IMR-90 (cell line): ENCODE measurements around the gene TMEM237. TPM values are rescaled to one million over a fixed set of nuclear protein-coding genes. Genes with fewer than 3 reads are reported as not detected.

Experiments used
- ATAC-seq: fragments of 200-7000 bp; cut with Tn5 transposase; 2 replicates; pipeline ENCODE4 v1.9.1; 2020; ENCODE audit warnings: low read depth, mild to moderate bottlenecking, moderate library complexity
- BruUV-seq: library from RNA; stranded (reverse); fragments of 400-500 nt; replicated peaks from 2 replicates; lab custom pipeline; 2021; lab: Mats Ljungman, UMichigan
- CTCF ChIA-PET: fragments of 300-600 bp; formaldehyde crosslinking; extraction: SDS; loops from one replicate; lab custom pipeline; 2021; ENCODE audit warnings: antibody characterized with exemption; lab: Yijun Ruan, JAX
- POLR2A ChIA-PET: fragments of 300-600 bp; sonication (Branson Sonifier 250); formaldehyde crosslinking; loops from one replicate; lab custom pipeline; 2022; ENCODE audit warnings: antibody characterized with exemption; ENCODE audit not compliant: unreplicated experiment; lab: Charles Lee
- DNase-seq: peaks from one replicate; pipeline ENCODE4 v3.0.0; 2013
- H2AFZ ChIP-seq: replicated peaks from 2 replicates; pipeline ENCODE3; 2013; ENCODE audit warnings: low read length, mild to moderate bottlenecking; ENCODE audit not compliant: poor library complexity
- H2AK5ac ChIP-seq: 2 replicates; pipeline ENCODE4 v1.6.1; 2013; ENCODE audit warnings: low read depth, low read length, inconsistent platforms
- H2AK9ac ChIP-seq: replicated peaks from 2 replicates; pipeline ENCODE3; 2013; ENCODE audit warnings: mild to moderate bottlenecking, low read depth, low read length, moderate library complexity; ENCODE audit not compliant: poor library complexity
- H2BK120ac ChIP-seq: 2 replicates; pipeline ENCODE4 v1.6.1; 2013; ENCODE audit warnings: low read depth, low read length, inconsistent platforms
- H2BK15ac ChIP-seq: 3 replicates; pipeline ENCODE4 v1.6.1; 2013; ENCODE audit warnings: low read depth, low read length, inconsistent platforms
- H2BK20ac ChIP-seq: 2 replicates; pipeline ENCODE4 v1.6.1; 2013; ENCODE audit warnings: low read depth, mild to moderate bottlenecking, inconsistent platforms, low read length, moderate library complexity
- H2BK5ac ChIP-seq: 2 replicates; pipeline ENCODE4 v1.6.1; 2013; ENCODE audit warnings: mild to moderate bottlenecking, low read depth, low read length, inconsistent platforms; ENCODE audit not compliant: poor library complexity, severe bottlenecking
- H3K14ac ChIP-seq: replicated peaks from 2 replicates; pipeline ENCODE4 v1.6.1; 2013; ENCODE audit warnings: low read depth, low read length, inconsistent platforms
- H3K18ac ChIP-seq: 2 replicates; pipeline ENCODE4 v1.6.1; 2013; ENCODE audit warnings: low read depth, low read length, control low read depth
- H3K23ac ChIP-seq: 2 replicates; pipeline ENCODE4 v1.6.1; 2013; ENCODE audit warnings: low read depth, low read length, inconsistent platforms
- H3K27ac ChIP-seq: 2 replicates; pipeline ENCODE4 v1.5.1; 2013; ENCODE audit warnings: mild to moderate bottlenecking, control low read depth, low read length; ENCODE audit not compliant: insufficient read depth
- H3K27me3 ChIP-seq: 2 replicates; pipeline ENCODE4 v1.6.1; 2013; ENCODE audit warnings: low read length; ENCODE audit not compliant: control insufficient read depth, insufficient read depth
- H3K36me3 ChIP-seq: 2 replicates; pipeline ENCODE4 v1.6.1; 2013; ENCODE audit warnings: low read length, mixed read lengths; ENCODE audit not compliant: control insufficient read depth, insufficient read depth
- H3K4ac ChIP-seq: 2 replicates; pipeline ENCODE4 v1.6.1; 2013; ENCODE audit warnings: low read depth, low read length, inconsistent platforms
- H3K4me1 ChIP-seq: 2 replicates; pipeline ENCODE4 v1.6.1; 2013; ENCODE audit warnings: low read length, mixed read lengths; ENCODE audit not compliant: control insufficient read depth, insufficient read depth
- H3K4me2 ChIP-seq: 2 replicates; pipeline ENCODE4 v1.6.1; 2013; ENCODE audit warnings: low read depth, mild to moderate bottlenecking, control low read depth, low read length, moderate library complexity
- H3K4me3 ChIP-seq: 2 replicates; pipeline ENCODE4 v1.5.1; 2013; ENCODE audit warnings: low read depth, mild to moderate bottlenecking, control low read depth, low read length, moderate library complexity; ENCODE audit not compliant: insufficient read depth
- H3K56ac ChIP-seq: 2 replicates; pipeline ENCODE4 v1.6.1; 2013; ENCODE audit warnings: low read length, inconsistent platforms; ENCODE audit not compliant: insufficient read depth; ENCODE audit errors: extremely low read depth
- H3K79me1 ChIP-seq, 2 experiments: 2 replicates each; pipeline ENCODE4 v1.6.1; 2013; ENCODE audit warnings: low read length in 2 of 2, inconsistent platforms in 1 of 2, low read depth in 1 of 2
- H3K9ac ChIP-seq: 2 replicates; pipeline ENCODE4 v1.6.1; 2013; ENCODE audit warnings: low read depth, low read length, control low read depth
- H3K9me1 ChIP-seq: 2 replicates; pipeline ENCODE4 v1.6.1; 2013; ENCODE audit warnings: low read length, inconsistent platforms; ENCODE audit not compliant: insufficient read depth
- H3K9me3 ChIP-seq: 2 replicates; pipeline ENCODE4 v1.6.1; 2013; ENCODE audit warnings: low read length; ENCODE audit not compliant: control insufficient read depth, insufficient read depth
- H4K20me1 ChIP-seq: 2 replicates; pipeline ENCODE4 v1.6.1; 2013; ENCODE audit warnings: low read length, inconsistent platforms; ENCODE audit not compliant: insufficient read depth
- H4K5ac ChIP-seq: 2 replicates; pipeline ENCODE4 v1.6.1; 2013; ENCODE audit warnings: mild to moderate bottlenecking, low read depth, low read length, control low read depth
- H4K8ac ChIP-seq, 2 experiments: 2 replicates each; pipeline ENCODE4 v1.6.1; 2013; ENCODE audit warnings: low read depth in 2 of 2, low read length in 2 of 2, control low read depth in 1 of 2, inconsistent platforms in 1 of 2
- H4K91ac ChIP-seq: 2 replicates; pipeline ENCODE4 v1.6.1; 2013; ENCODE audit warnings: low read depth, low read length, inconsistent platforms; ENCODE audit not compliant: insufficient read depth
- BHLHE40 ChIP-seq: fragments of 150-350 bp; IDR thresholded peaks from 2 replicates; pipeline ENCODE4 v1.6.1; 2016; ENCODE audit warnings: mild to moderate bottlenecking, low read depth, low read length
- CEBPB ChIP-seq: IDR thresholded peaks from 2 replicates; pipeline ENCODE4 v1.6.1; 2012; ENCODE audit warnings: low read depth, low read length, improper control_type of control experiment
- CHD1 ChIP-seq: IDR thresholded peaks from 2 replicates; pipeline ENCODE4 v1.6.1; 2012; ENCODE audit warnings: low read depth, low read length, improper control_type of control experiment
- FOS ChIP-seq: fragments of 150-350 bp; IDR thresholded peaks from 2 replicates; pipeline ENCODE4 v1.6.1; 2016; ENCODE audit warnings: low read depth, low read length
- MAFK ChIP-seq: IDR thresholded peaks from 2 replicates; pipeline ENCODE4 v1.6.1; 2012; ENCODE audit warnings: low read depth, low read length, improper control_type of control experiment
- MAZ ChIP-seq: IDR thresholded peaks from 2 replicates; pipeline ENCODE4 v1.6.1; 2012; ENCODE audit warnings: low read depth, mild to moderate bottlenecking, low read length, improper control_type of control experiment, moderate library complexity, borderline replicate concordance
- MXI1 ChIP-seq: IDR thresholded peaks from 2 replicates; pipeline ENCODE4 v1.6.1; 2012; ENCODE audit warnings: low read depth, mild to moderate bottlenecking, low read length, moderate library complexity, borderline replicate concordance
- NFE2L2 ChIP-seq: fragments of 150-350 bp; IDR thresholded peaks from 2 replicates; pipeline ENCODE4 v1.6.1; 2016; ENCODE audit warnings: low read depth, mild to moderate bottlenecking, low read length
- POLR2A ChIP-seq: IDR thresholded peaks from 2 replicates; pipeline ENCODE4 v1.6.1; 2012; ENCODE audit warnings: mild to moderate bottlenecking, low read depth, low read length
- RAD21 ChIP-seq: IDR thresholded peaks from 2 replicates; pipeline ENCODE4 v1.6.1; 2012; ENCODE audit warnings: low read length, improper control_type of control experiment
- RCOR1 ChIP-seq: IDR thresholded peaks from 2 replicates; pipeline ENCODE4 v1.6.1; 2012; ENCODE audit warnings: mild to moderate bottlenecking, low read length, improper control_type of control experiment; ENCODE audit not compliant: insufficient replicate concordance
- RFX5 ChIP-seq: IDR thresholded peaks from 2 replicates; pipeline ENCODE4 v1.8.0; 2012; ENCODE audit warnings: low read depth, mild to moderate bottlenecking, low read length, moderate library complexity
- SMC3 ChIP-seq: fragments of 150-350 bp; IDR thresholded peaks from 2 replicates; pipeline ENCODE4 v1.6.1; 2016; ENCODE audit warnings: low read depth, mild to moderate bottlenecking, antibody characterized with exemption, low read length, moderate library complexity
- WGBS, 2 experiments: methylation state at CpG; one replicate each; pipeline versions ENCODE4 v1.1.5 to v1.1.7; 2013; ENCODE audit warnings: missing lambda C conversion rate in 2 of 2; ENCODE audit not compliant: insufficient read length in 1 of 2; ENCODE audit errors: extremely low coverage in 2 of 2; 5-methylcytosine and 5-hydroxymethylcytosine counted together
- dilution Hi-C: fragments of 300-500 bp; cut with HindIII; formaldehyde crosslinking; loops from one replicate; pipeline ENCODE4 v1.14.3; 2018; ENCODE audit warnings: low sequenced_read_pairs; ENCODE audit not compliant: unreplicated experiment
- in situ Hi-C: fragments of 300-500 bp; cut with MboI; formaldehyde crosslinking; loops from 3 replicates; pipeline ENCODE4 v1.14.3; 2019; ENCODE audit warnings: low sequenced_read_pairs, inconsistent platforms, mixed read lengths
- intact Hi-C: fragments of 100-400 bp; cut with micrococcal nuclease; formaldehyde crosslinking; loops from 2 replicates; pipeline ENCODE4 v1.10.0; 2022
- polyA plus RNA-seq, 3 experiments: library from polyadenylated mRNA; depleted of rRNA; stranded (reverse); fragments of >200 nt; gene quantifications; 2 replicates each; pipeline ENCODE4 v1.2.3, GENCODE V29; 2012; ENCODE audit warnings: low replicate concordance in 1 of 3
- total RNA-seq: library from RNA; depleted of rRNA; stranded (reverse); fragments of >200 nt; gene quantifications from 2 replicates; pipeline ENCODE4 v1.2.3, GENCODE V29; 2012
- TF ChIP-seq, protein P1 (sequence below): fragments of 150-350 bp; IDR thresholded peaks from 2 replicates; pipeline ENCODE4 v1.6.1; 2016; ENCODE audit warnings: low read depth, mild to moderate bottlenecking, low read length, moderate library complexity, borderline replicate concordance
- TF ChIP-seq, protein P2 (sequence below): fragments of 150-350 bp; IDR thresholded peaks from 2 replicates; pipeline ENCODE4 v1.6.1; 2017; ENCODE audit warnings: mild to moderate bottlenecking, antibody characterized with exemption, low read length, low read depth
- TF ChIP-seq, protein P3 (sequence below): conservative IDR thresholded peaks from 2 replicates; pipeline ENCODE4 v1.5.1; 2012; ENCODE audit warnings: mild to moderate bottlenecking, low read depth, low read length, improper control_type of control experiment

TMEM237 gene
- total and polyA plus RNA-seq, 2 of the 4 experiments (the other 2 are of a cell fraction), result 29.4 to 58.8 TPM

DNA sequence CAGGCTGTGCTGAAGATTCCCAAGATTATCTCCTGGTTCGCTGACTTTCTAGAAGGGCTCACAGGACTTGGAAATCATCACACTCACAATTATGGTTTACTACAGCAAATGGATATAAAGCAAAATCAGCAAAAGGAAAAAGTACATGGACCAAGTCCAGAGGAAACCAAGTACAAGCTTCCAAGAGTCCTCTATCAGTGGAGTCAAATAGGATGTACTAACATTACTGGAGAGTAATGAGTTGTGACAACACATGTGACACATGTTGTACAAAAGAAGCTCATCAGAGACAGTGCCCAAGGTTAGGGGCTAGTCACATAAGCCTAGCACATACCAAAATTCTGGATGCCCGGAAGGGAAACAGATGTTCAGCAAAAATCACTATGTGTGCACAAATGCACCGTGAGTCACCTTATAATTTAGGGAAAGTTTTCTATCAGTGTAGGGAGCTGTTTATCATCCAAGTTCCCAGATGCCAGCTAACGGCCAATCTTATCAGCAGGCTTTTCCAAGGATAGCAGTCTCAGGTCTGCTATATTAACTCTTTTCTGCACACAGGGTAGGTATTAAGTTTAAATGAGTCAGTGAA, 9.5 kb downstream of the TMEM237 start:
- peak; percentile 21; the same call in 1 of the 2 replicates for ATAC-seq
- no TSS peak for BruUV-seq

More for the DNA sequence above, 9.5 kb downstream of the TMEM237 start:
- ChIA-PET POLR2A (no interaction called here), CTCF (interaction anchor here (0.6 kb wide), 1 partner anchor 431 kb away, joined by 3 read pairs; no protein-coding TSS in a partner anchor)
- Histone ChIP-seq H3K27me3 (no peaks in the 10 kb centered on the region), H4K20me1 (no peaks in the 10 kb centered on the region), H3K23ac (no peak overlapping the region), H2AK5ac (no peak overlapping the region), H2BK20ac (no peak overlapping the region), H3K9me1 (no peaks in the 10 kb centered on the region; the same call in 1 of the 2 replicates), H4K5ac (no peak overlapping the region), H3K27ac (no peak overlapping the region), H3K9ac (no peak overlapping the region), H2BK5ac (no peak overlapping the region), H2BK120ac (no peak overlapping the region), H3K36me3 (peaks cover 26% of the 10 kb centered on the region), H3K18ac (no peak overlapping the region), H3K79me1 (0 out of 4 replicates have a peak, but pooled peaks cover 0 to under 1% of the 10 kb centered on the region in 2 experiments), H4K91ac (no peak overlapping the region), H2BK15ac (no peak overlapping the region), H3K14ac (no peak overlapping the region), H3K4ac (no peak overlapping the region), H3K4me2 (no peak overlapping the region), H3K4me3 (no peak overlapping the region), H2AFZ (no peak overlapping the region), H3K56ac (no peak overlapping the region), H4K8ac (no peak overlapping the region), H2AK9ac (no peak overlapping the region), H3K9me3 (no peaks in the 10 kb centered on the region), H3K4me1 (no peaks in the 10 kb centered on the region)
- TF ChIP-seq POLR2A, result no peak
- TF ChIP-seq NFE2L2, result no peak
- no peak for TF ChIP-seq RAD21
- TF ChIP-seq MAFK, result no peak
- no peak for TF ChIP-seq MAZ
- no peak for TF ChIP-seq CEBPB
- TF ChIP-seq, protein P1, sequence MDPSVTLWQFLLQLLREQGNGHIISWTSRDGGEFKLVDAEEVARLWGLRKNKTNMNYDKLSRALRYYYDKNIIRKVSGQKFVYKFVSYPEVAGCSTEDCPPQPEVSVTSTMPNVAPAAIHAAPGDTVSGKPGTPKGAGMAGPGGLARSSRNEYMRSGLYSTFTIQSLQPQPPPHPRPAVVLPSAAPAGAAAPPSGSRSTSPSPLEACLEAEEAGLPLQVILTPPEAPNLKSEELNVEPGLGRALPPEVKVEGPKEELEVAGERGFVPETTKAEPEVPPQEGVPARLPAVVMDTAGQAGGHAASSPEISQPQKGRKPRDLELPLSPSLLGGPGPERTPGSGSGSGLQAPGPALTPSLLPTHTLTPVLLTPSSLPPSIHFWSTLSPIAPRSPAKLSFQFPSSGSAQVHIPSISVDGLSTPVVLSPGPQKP, result no peak
- TF ChIP-seq, protein P2, sequence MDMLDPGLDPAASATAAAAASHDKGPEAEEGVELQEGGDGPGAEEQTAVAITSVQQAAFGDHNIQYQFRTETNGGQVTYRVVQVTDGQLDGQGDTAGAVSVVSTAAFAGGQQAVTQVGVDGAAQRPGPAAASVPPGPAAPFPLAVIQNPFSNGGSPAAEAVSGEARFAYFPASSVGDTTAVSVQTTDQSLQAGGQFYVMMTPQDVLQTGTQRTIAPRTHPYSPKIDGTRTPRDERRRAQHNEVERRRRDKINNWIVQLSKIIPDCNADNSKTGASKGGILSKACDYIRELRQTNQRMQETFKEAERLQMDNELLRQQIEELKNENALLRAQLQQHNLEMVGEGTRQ, result no peak
- TF ChIP-seq BHLHE40, result no peak
- TF ChIP-seq SMC3, result no peak
- TF ChIP-seq CHD1, result no peak
- TF ChIP-seq, protein P3, sequence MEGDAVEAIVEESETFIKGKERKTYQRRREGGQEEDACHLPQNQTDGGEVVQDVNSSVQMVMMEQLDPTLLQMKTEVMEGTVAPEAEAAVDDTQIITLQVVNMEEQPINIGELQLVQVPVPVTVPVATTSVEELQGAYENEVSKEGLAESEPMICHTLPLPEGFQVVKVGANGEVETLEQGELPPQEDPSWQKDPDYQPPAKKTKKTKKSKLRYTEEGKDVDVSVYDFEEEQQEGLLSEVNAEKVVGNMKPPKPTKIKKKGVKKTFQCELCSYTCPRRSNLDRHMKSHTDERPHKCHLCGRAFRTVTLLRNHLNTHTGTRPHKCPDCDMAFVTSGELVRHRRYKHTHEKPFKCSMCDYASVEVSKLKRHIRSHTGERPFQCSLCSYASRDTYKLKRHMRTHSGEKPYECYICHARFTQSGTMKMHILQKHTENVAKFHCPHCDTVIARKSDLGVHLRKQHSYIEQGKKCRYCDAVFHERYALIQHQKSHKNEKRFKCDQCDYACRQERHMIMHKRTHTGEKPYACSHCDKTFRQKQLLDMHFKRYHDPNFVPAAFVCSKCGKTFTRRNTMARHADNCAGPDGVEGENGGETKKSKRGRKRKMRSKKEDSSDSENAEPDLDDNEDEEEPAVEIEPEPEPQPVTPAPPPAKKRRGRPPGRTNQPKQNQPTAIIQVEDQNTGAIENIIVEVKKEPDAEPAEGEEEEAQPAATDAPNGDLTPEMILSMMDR, result no peak
- no peak for TF ChIP-seq RFX5
- no peak for TF ChIP-seq MXI1
- TF ChIP-seq RCOR1, result no peak
- no peak for TF ChIP-seq FOS
- dilution Hi-C loops (no loop called here), intact Hi-C loops (loop anchor here (5.0 kb wide), 1 partner anchor 241 kb away; no protein-coding TSS in a partner anchor), in situ Hi-C loops (no loop called here)
- WGBS, 2 experiments, result 80% methylated on average over 1 of the region's 4 CpGs; no CpG with 5 or more reads in 1 of the 2 experiments
- DNase-seq, result peak; percentile 28
